Measurements from ENCODE around the gene KRT85.
"Not testable (repeated sequence)": the region's sequence is repeated elsewhere in the genome, so short reads cannot be mapped to it uniquely, and the experiment has no call there.

Gene KRT85

DNA sequence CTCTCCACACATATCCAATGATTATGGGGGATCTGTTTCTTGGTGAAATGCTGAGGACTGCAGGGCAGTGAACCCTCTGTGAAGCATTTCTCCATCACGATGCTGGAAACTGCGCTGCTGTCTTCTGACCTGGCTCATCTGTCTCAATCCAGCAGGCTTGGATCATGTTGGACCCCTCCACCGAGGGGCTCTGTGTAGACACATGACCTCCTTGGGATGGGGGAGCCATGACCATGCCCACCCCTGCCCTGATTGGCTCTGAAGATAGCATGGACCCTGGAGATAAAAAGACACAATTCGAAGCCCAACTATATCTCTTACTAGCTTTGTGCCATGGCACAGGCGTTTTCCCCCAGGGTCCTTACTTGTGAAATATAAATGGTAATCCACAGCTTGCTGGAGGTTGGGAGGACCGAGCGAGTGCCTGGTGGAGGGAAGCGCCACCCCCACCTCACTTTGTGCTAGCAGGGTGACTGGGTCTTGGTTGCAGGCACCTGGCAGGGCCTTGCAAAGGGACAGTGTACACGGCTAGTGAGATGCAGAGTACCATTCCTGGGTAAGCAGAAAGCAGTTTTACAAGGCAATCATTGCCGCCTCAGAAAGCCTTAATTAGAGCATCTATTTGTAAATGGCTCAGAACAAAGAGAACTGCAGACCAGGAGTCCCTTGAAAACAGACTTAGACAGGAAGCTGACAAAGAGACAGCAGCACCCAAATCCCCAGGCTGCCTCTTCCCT lies 43.7 kb downstream of the KRT85 start:
- no peak for DNase-seq (ENCODE audit: low spot score)

DNA sequence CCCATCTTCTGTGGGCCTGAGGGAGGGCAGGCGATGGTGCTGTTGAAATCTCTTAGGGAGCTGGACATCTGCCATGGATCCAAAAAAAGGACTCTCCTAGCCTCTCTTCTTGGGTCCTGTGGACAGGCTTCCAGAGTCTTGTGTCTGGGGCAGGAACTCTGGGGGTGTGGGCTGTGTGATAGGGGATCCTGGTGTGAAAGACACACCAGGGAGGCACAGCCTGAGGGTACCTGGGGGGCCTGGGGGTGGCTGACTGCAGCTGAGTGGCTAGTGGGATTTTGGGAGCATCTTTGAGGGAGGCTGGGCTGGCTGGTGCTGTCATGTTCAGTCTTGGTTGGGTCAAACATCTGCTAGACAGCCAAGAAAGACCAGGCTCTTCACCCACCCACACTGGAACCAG lies 44.3 kb downstream of the KRT85 start:
- DNase-seq (ENCODE audit: low spot score): no peak

DNA sequence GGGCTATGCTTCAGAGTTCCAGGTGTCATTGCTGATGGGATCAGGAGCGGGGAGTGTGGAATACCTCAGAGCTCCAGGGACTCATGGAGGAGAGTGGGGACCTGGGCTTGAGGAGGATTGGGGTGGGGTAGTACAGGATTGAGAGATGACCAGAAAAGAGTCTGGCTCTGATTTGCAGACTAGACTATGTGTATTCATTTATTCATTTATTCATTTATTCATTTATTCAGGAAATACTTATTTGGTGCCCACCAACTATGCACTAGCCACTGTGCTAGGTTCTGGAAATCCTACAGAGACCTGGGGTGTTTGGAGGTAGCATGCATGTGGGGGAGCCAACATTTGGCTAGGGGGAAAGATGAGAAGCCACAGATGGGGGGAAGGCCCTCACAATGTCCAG lies 45.2 kb downstream of the KRT85 start:
- no peak for DNase-seq (ENCODE audit: low spot score)

- DNase-seq (ENCODE audit: low spot score): no peak
Measured at GRCh38 chr12:52321418-52321817, 45.9 kb downstream of the KRT85 start.

GRCh38 chr12:52320784-52321400 lies 46.4 kb downstream of the KRT85 start, which contains the start of gene KRT83:
TSS of gene KRT83 (minus strand) at chr12:52321398. CDS start at chr12:52321335, 63 bp downstream.
- DNase-seq (ENCODE audit: low spot score): no peak

DNA sequence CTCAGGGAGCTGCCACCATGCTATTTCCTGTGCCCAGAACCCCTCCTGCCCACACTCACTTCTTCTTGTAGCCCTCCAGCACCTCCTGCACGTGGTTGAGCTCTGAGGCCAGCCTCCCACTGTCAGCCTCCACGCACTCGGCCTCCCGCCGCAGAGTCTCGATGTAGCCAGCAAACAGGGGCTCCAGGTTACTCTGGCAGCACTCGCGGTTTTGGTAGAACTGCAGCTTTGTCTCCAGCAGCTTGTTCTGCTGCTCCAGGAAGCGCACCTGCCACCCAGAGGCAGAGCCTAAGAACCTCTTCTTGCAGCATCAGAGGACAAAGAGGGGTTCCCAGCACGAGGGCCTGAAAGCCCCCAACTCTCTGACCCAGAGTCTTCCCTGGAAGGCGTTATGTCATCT lies 48.2 kb downstream of the KRT85 start:
- DNase-seq (ENCODE audit: low spot score): no peak

GRCh38 chr12:52318241-52318990 lies 48.9 kb downstream of the KRT85 start:
- DNase-seq (ENCODE audit: low spot score): no peak

DNA sequence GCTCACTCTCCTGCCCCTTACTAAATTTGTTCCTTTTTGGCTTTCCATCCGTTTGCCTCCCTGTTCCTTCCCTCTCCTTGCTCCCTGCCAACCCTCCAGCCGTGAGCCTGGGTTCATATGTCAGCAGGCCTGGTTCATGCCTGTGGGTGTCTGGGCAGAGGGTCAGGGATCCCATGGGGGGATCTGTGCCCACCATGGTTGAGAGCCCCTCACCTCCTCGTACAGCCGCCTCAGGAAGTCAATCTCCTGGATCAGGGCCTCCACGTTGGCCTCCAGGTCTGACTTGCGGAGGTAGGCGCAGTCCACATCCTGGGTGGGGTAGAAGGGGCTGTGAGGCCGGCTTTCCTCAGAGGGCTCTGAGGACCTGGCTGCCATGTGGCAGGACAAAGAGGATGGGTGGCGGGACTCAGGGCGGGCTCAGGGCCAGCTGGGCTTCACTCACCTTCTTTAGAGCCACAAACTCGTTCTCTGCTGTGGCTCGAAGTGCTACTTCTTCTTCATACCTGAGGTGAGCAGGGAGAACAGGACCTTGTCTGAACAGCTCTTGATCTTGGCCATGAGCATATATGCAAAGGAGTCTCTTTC lies 49.7 kb downstream of the KRT85 start:
- no peak for DNase-seq (ENCODE audit: low spot score)

GRCh38 chr12:52316701-52317100 lies 50.6 kb downstream of the KRT85 start:
- no peak for DNase-seq (ENCODE audit: low spot score)

GRCh38 chr12:52316290-52316689 lies 51.0 kb downstream of the KRT85 start:
- DNase-seq (ENCODE audit: low spot score): no peak

DNA sequence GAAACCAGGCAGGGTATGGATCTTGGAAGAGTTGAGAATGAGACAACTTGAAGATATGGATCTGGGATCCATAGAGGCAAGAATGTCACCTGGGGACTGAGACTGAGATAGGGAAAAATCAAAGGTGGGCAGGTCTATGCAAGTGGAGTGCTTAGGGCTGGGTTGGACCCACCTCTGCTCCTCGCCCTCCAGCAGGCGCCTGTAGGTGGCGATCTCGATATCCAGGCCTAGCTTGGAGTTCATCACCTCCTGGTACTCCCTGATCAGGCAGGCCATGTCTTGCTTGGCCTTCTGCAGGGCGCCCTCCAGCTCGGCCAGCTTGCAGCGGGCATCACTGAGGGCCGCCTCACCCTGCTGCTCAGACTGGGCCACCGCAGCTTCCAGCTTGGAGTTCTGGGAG lies 51.6 kb downstream of the KRT85 start:
- not testable (repeated sequence) for DNase-seq (ENCODE audit: low spot score)

DNA sequence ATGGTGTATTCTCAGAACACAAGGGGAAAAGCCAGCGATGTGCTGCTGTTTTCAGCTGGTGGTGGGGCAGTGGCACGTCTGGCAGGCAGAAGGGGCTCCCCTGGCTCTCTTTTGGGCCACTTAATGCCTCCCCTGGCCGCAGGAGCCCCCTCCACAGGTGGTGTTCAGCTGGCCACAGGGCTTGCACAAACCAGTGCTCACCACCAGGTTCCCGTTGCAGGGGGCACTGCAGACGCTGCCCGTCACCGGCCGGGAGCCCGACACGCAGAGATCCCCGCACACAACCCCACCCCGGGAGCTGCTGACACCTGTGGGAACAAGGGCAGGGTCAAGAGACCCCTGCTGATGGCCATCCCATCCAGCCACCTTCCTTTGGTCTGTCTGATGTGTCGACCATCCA lies 52.8 kb downstream of the KRT85 start:
- no peak for DNase-seq (ENCODE audit: low spot score)

- DNase-seq (ENCODE audit: low spot score): no peak
Measured at GRCh38 chr12:52313926-52314325, 53.4 kb downstream of the KRT85 start.

GRCh38 chr12:52313461-52313860 lies 53.8 kb downstream of the KRT85 start:
- DNase-seq (ENCODE audit: low spot score): no peak

DNA sequence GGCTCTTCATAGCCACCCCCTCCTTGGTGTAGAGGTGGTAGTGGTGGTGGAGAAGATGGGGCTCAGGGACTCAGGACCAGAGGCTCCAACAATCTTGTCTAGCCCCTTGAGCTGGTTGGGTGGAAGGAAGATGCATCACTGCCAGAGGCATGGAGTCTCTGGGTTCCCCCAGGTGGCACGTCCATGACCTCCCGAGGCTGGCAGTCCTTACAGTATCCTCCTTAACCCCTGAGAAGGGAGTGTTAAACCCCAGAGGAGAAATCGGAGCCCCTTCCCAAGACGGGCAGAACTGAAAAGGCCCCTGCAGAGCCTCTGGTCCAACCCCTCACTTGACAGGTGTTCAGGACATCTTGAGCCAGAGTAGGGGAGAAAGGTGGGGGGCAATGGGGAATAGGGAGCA lies 55.2 kb downstream of the KRT85 start:
- no peak for DNase-seq (ENCODE audit: low spot score)

DNA sequence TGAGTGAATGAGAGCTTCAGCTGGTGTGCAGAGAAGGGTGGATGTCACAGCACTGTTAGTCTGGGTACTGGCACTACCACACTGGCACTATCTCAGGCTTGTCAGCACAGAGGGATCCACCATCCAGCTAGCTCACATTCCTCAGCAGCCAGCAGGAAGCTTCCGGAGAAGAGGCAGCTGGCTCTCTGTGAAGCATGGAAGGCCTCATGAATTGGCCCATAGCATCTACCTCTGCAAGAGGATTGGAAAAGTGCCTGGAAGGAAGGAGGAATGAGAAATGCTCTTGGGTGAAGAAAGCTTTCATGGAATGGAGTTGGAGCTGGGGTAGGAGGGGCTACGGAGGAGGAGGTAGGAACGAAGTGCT lies 56.0 kb downstream of the KRT85 start:
- no peak for DNase-seq (ENCODE audit: low spot score)

GRCh38 chr12:52310622-52311284 lies 56.5 kb downstream of the KRT85 start:
- no peak for DNase-seq (ENCODE audit: low spot score)

Data from hematopoietic multipotent progenitor cell treated with erythropoietin and hydrocortisone succinate and interleukin-3 and kit ligand, for 15 days (in vitro differentiated cells).